OCI-LY3 (cell line): ENCODE measurements around the gene TACR3.

Source experiments
- CTCF ChIP-seq: fragments of 200-600, 300-600 bp; sonication (generic); IDR thresholded peaks from 2 replicates; pipeline ENCODE4 v1.5.1; 2014; ENCODE audit warnings: antibody characterized with exemption, low read length, low read depth
- EZH2phosphoT487 ChIP-seq: fragments of 200-600 bp; shearing (Covaris generic); IDR thresholded peaks from 2 replicates; pipeline ENCODE4 v1.6.1; 2018; ENCODE audit warnings: antibody characterized with exemption, mixed run types, low read depth

- no peak for TF ChIP-seq CTCF
- no peak for TF ChIP-seq EZH2phosphoT487
Measured at GRCh38 chr4:103626296-103626695, 93.5 kb downstream of the TACR3 start.
